ENCODE measurements around the gene BOLA2B.
"Not testable (repeated sequence)": the region's sequence is repeated elsewhere in the genome, so short reads cannot be mapped to it uniquely, and the experiment has no call there.

Gene BOLA2B

DNA sequence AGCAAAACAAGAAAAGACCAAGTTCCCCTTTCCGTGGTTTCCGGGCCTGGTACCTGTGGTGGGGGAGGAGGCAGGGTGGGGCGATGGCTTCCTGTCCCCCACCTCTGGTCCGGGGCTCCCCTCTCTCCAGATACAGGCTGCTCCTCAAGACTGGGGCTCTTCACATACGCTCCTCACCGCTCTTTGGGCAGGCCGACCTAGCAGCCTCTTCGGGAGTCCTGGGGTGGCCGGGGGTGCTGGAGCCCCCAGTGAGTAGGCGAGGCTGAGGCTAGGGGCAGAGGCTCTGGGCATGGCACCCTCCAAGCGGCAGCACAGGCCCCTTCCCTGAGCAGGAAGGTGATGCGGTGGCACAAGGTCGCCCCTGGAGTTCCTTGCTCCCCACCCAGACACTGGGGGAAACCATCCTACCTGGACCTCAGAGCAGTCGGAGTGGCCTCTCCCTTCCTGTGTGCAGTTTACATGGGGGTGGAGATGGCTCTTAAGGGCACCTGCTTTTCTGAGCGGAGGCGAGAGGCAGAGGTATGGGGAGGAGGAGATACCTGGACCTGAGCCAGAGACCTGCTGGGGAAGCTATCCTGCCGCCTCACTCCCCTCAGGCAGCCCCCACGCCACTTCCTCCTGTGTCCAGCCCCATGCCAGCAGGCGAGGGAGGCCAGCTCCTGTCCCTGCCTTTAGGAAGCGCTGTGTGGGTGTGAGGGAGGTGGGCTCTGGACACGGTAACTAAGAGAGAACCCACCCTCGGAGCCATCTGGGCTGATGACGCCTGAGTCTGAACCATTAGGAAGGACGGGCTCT lies 9.2 kb downstream of the BOLA2B start:
- DNase-seq: peak; percentile 57

DNA sequence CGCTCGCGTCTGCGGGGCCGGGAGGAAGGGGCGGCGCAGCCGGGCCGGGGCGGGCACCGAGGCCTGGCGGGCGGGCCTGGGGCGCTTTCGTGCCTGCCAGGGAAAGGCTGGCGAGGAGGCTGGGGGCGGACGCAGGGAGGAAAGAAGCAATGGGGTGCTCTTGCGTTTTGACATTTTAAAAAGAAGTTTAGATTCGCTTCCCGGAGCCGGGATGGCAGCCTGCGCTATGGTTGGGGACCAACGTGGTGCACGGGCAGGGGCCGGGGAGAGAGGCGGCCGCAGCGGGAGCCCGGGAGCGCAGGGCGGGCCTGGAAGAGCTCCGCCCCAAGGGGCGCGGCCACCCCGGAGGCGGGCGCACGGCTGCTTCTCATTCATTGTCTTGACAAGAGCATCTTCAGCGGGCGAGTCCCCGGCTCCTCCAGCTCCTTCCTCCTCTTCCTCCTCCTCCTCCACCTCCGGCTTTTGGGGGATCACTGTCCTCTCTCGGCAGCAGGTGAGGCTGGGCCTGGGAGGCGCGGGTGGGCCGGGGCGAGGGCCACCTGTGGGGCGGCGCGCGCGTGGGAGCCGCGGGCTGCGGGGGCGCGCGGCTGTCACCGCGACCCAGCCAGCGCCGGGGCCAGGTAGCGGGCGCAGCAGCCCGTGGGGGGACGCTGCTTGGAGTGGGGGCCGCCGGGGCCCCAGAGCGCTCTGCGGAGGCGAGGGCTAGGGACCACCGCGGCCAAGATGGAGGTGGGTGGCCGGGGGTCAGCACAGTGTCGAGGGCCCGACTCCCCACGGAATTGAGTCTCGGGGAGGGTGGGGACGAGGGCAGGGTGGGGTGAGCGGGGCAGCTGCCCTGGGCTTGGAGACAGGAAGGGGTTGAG lies 10.0 kb downstream of the BOLA2B start, which contains the start of gene CORO1A:
CORO1A (plus strand) TSS at position 370 of the 863 bp plus-strand sequence. CDS start 1,608 bp downstream, outside the sequence.
- peak; percentile 83 for DNase-seq

DNA sequence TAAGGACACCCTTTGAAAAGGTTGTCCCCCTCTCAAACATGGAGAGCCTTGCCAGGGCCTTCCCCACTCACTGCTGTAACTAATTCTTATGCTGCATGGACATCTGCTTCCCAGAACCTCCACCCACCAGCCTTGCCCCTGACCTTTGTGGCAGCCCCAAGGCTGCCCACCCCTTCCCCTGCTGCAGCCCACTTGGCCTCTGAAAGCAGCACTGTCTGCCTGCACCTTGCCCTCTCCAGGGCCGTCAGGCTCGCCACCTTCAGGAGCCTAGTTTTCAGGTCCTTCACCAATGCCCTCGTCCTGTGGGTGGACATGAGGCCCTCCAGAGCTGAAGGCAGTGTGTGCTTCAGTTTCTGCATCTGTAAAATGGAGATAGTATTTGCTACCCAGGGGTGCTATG lies 12.7 kb downstream of the BOLA2B start:
- DNase-seq: no peak

DNA sequence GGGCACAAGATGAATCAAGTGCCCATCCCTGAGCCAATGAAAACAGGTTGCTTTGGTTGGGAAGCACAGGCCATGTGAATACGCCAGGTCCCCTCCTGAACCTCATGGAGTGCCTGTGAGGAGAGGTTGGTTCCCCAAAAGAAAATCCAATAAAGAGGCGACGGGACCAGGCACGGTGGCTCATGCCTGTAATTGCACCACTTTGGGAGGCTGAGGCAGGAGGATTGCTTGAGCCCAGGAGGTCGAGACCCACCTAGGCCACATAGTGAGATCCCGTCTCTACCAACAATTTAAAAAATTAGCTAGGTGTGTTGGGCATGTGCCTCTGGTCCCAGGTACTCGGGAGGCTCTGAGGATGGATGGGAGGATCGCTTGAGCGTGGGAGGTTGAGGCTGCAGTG lies 13.5 kb downstream of the BOLA2B start:
- DNase-seq: no peak

DNA sequence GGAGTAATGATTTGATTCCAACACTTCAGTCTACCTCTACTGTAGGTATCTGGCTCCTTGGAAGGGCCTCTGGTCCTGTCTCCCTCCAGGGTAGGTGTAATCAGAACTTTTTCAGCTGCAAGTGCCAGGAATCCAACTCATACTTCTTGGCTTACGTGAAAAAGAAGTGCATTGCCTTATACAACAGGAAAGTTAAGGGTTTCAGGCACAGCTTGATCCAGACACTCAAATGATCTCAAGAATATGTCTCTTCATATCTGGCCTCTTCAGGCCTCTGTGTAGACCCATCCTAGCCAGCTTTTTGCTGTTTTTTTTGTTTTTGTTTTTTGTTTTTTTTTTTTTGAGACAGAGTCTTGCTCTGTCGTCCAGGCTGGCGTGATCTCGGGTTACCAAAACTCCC lies 14.3 kb downstream of the BOLA2B start:
- DNase-seq: no peak

DNA sequence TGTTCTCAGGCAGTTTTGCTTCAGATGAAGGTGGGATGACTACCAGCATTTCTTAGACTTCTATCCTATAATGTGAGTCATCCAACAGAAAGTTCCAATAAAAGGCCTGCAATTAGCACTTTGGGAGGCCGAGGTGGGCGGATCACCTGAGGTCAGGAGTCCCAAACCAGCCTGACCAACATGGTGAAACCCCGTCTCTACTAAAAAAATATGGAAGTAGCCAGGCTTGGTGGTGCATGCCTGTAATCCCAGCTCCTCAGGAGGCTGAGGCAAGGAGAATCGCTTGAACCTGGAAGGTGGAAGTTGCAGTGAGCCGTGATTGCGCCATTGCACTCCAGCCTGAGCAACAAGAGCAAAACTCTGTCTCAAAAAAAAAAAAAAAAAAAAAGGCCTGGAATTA lies 16.6 kb downstream of the BOLA2B start:
- DNase-seq: not testable (repeated sequence)

DNA sequence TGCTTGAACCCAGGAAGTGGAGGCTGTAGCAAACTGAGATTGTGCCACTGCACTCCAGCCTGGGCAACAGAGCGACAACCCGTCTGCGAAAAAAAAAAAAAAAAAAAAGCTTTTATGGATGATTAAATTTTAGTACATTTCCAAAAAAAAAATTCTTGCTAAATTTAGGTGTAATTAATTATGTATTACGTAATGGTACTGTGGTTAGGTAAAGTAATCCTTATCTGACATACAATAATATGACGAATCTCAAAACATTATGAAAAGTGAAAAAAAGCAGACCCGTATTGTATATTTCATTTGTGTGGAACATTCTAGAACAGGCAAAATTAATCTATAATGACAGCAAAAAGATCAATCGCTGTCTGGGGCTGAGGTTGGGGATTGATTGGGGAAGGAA lies 20.4 kb downstream of the BOLA2B start:
- DNase-seq: no peak

DNA sequence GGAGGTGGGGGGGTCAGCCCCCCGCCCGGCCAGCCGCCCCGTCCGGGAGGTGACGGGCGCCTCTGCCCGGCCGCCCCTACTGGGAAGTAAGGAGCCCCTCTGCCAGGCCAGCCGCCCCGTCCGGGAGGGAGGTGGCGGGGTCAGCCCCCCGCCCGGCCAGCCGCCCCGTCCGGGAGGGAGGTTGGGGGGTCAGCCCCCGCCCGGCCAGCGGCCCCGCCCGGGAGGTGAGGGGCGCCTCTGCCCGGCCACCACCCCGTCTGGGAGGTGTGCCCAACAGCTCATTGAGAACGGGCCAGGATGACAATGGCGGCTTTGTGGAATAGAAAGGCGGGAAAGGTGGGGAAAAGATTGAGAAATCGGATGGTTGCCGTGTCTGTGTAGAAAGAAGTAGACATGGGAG lies 23.3 kb downstream of the BOLA2B start:
- not testable (repeated sequence) for DNase-seq

DNA sequence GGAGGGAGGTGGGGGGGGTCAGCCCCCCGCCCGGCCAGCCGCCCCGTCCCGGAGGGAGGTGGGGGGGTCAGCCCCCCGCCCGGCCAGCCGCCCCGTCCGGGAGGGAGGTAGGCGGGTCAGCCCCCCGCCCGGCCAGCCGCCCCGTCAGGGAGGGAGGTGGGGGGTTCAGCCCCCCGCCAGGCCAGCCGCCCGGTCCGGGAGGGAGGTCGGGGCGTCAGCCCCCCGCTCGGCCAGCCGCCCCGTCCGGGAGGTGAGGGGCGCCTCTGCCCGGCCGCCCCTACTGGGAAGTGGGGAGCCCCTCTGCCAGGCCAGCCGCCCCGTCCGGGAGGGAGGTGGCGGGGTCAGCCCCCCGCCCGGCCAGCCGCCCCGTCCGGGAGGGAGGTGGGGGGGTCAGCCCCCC lies 24.1 kb downstream of the BOLA2B start:
- DNase-seq: not testable (repeated sequence)

DNA sequence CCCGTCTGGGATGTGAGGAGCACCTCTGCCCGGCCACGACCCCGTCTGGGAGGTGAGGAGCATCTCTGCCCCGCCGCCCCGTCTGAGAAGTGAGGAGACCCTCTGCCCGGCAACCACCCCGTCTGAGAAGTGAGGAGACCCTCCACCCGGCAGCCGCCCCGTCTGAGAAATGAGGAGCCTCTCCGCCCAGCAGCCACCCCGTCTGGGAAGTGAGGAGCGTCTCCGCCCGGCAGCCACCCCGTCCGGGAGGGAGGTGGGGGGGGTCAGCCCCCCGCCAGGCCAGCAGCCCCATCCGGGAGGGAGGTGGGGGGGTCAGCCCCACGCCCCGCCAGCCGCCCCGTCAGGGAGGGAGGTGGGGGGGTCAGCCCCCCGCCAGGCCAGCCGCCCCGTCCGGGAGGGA lies 24.7 kb downstream of the BOLA2B start:
- not testable (repeated sequence) for DNase-seq

DNA sequence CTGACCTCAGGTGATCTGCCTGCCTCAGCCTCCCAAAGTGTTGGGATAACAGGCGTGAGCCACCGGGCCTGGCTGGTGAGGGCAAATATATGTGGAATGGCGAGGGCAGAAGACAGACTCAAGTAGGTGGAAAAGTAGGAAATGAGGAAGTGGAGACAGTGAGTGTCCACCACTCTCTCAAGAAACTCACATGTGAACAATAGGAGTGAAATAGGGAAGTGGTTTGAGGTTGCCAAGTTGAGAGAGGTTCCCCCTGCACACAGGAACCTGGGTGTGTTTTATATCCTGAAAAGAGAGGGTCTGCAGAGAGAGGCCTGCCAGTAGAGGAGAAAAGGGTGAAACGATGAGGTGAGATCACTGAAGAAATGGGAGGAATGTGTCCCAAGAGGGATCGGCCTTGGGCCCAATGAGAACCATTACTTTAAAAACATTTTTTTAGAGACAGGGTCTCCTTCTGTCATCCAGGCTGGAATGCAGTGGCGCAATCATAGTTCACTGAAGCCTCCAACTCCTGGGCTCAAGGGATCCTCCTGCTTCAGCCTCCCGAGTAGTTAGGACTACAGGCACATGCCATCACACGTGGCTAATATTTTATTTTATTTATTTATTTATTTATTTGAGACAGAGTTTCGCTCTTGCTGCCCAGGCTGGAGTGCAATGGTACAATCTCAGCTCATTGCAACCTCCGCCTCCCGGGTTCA lies 27.1 kb downstream of the BOLA2B start:
- DNase-seq: no peak

DNA sequence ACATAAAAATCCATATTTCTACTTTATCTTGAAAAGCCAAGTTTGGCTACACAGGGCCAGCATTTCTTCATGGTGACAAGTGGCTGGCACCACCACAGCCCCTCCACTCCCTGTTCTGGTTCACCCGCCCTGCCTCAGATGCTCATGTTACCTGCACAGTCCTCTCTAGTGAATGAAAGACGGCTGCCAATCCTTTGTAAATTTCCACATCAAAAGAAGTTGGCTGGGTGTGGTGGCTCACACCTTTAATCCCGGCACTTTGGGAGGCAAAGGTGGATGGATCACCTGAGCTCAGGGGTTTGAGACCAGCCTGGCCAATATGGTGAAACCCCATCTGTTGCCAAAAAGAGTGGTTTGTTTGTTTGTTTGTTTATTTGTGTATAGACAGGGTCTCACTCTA lies 29.9 kb downstream of the BOLA2B start:
- no peak for DNase-seq

DNA sequence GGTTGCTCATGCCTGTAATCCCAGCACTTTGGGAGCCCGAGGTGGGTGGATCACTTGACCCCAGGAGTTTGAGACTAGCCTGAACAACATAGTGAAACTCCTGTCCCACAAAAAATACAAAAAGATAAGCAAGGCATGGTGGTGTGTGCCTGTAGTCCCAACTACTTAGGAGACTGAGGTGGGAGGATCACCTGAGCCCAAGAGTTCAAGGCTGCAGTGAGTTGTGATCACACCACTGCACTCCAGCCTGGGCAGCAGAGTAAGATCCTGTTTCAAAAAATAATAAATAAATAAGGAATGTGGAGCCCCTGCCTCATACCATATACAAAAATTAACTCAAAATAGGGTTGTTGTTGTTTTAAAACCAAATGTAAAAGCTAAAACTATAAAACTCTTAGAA lies 36.3 kb downstream of the BOLA2B start:
- DNase-seq: no peak

DNA sequence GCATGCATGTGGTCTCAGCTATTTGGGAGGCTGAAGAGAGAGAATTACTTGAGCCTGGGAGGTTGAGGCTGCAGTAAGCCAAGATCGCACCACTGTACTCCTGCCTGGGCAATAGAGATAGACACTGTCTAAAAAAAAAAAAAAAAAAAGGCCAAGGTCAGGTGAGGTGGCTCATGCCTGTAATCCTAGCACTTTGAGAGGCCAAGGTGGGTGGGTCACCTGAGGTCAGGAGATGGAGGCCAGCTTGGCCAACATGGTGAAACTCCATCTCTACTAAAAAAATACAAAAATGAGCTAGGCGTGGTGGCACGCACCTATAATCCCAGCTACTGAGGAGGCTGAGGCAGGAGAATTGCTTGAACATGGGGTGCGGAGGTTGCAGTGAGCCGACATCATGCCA lies 38.3 kb downstream of the BOLA2B start:
- no peak for DNase-seq

DNA sequence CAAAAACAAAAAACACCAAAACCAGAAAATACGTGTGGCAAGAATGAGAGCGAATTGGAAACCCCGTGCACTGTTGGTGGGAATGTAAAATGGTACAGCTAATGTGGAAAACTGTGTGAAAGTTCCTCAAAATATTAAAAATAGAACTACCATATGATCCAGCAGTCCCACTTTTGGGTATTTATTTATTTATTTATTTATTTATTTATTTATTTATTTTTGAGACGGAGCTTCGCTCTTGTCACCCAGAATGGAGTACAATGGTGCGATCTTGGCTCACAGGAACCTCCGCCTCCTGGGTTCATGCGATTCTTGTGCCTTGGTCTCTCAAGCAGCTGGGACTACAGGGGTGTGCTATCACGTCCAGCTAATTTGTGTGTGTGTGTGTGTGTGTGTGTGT lies 40.9 kb downstream of the BOLA2B start:
- no peak for DNase-seq

DNA sequence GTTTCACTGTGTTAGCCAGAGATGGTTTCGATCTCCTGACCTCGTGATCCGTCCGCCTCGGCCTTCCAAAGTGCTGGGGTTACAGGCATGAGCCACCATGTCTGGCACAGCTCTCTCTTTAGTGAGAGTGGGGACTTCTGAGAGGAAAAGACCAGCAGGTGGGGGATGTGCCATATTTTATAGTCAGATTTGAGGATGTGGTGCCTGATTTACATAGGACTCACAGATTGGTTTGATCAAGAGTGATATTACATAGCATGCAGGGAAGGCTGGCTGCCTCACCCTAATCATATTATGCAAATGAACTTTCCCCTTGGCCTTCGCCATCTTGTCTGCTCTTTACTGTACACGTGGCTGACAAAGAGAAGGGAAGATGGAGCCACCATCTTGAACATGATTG lies 42.4 kb downstream of the BOLA2B start:
- DNase-seq: no peak

DNA sequence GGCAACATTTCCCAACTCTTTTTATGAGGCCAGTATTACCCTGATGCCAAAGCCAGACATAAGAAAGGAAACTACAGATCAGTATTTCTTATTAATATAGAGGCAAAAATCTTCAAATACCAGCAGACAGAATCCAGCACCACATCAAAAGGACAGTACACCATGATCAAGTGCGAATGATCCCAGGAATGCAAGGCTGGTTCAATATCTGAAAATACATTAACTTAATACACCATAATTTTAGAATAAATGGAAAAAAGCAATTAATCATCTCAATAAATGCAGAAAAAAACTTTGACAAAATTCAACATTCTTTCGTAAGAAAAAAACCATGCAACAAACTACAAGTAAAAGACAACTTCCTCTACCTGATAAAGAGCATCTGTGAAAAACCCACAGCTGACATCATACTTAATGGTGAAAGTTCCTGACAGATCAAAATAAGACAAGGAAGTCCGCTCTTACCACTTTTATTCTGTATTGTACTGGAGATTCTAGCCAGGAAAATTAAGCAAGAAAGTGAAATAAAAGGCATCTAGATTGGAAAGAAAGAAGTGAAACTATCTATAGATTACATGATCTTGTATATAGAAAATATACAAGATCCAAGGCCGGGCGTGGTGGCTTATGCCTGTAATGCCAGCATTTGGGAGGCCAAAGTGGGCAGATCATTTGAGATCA lies 44.1 kb downstream of the BOLA2B start:
- no peak for DNase-seq

DNA sequence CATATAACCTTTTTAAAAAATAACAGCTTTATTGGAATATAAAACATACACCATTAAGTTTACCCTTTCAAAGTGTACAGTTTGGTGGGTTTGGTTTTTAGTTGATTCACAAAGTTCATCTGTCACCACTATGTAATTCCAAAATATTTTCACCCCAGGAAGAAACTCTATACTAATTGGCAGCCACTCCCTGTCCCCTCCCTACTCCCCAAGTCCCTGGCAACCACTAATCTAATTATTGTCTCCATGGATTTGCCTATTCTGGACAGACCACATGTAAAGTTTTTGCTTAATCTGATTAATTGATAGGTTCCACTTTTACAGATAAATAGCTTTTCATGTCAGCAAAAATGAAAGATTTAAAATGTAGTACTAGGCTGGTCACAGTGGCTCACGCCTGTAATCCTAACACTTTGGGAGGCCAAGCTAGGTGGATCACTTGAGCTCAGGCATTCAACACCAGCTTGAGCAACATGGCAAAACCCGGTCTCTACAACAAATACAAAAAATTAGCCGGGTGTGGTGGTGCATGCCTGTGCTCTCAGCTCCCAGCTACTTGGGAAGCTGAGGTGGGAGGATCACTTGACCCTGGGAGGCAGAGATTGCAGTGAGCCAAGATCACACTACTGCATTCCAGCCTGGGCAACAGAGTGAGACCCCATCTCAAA lies 45.5 kb downstream of the BOLA2B start:
- no peak for DNase-seq

DNA sequence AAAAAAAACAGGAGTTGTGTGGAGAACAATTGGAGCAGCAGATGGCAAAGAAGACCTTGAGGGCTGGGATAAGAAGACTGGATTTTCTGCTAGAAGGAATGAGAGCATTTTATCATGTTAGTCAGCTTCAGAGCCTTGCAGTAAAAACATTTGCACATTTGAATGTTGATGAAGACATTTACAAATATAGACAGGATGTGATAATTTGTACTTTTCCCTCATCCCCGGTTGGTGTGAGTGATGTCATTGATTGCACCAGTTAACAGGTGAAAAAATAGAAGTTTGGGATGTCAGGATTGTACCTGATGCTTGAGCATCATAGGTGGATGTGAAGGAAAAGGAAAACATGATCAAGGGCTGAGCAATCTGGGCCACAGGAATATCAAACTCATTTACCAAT lies 47.8 kb downstream of the BOLA2B start:
- no peak for DNase-seq

DNA sequence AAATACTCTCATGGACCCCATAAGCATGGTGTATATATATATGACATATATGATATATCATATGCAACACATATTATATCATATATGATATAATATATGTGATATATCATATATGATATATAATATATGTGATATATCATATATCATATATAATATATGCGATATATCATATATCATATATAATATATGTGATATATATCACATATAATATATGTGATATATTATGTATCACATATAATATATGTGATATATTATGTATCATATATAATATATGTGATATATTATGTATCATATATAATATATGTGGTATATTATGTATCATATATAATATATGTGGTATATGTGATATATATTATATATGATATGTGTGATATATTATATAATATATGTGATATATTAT lies 48.5 kb downstream of the BOLA2B start:
- no peak for DNase-seq

DNA sequence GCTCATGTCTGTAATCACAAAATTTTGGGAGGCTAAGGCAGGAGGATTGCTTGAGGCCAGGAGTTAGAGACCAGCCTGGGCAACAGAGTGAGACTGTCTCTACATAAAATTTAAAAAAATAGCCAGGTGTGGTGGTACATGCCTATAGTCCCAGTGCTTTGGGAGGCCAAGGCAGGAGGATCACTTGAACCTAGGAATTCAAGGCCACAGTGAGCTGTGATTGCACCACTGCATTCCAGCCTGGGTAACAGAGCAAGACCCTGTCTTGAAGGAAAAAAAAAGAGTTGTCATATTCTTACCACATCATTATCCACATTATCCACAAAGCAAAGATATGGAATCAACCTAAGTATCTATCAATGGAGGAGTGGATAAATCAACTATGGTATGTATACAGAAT lies 49.4 kb downstream of the BOLA2B start:
- DNase-seq: no peak

DNA sequence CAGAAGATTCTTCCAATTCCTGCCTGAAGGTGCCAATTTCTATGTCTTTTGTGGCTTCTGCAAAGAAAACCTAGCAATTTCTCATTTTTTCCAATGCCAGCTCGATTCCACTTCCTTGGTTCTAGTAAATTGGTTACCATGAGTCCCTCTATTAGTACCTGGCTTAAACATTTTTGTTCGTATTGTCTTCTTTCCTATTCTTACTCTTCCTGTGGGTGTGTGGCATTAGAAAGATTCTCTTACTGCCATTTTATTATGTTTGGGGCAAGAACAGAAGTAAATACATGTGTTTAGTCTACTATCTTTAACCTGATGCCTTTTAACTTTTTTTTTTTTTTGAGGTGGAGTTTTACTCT lies 50.1 kb downstream of the BOLA2B start:
- DNase-seq: no peak
